Measurements from ENCODE around the gene ZDHHC21.

GRCh38 chr9:14693251-14693861 is at the start of gene ZDHHC21:
- TF ChIP-seq POLR2AphosphoS5 (IDR thresholded peaks at IDR 0.05; ENCODE audit: low read depth, low read length) (peak; percentile 63; the same call in 1 of the 2 replicates), POLR2A (IDR thresholded peaks at IDR 0.05; ENCODE audit: control extremely low read depth in 1 of 2, low read depth in 2 of 2, low read length in 2 of 2) (peak in 1 of 2 experiments; percentile 66; a peak in 2 of 3 replicates), CTCF (IDR thresholded peaks at IDR 0.05; ENCODE audit: control extremely low read depth in 1 of 3, insufficient read depth in 1 of 3, low read depth in 1 of 3, low read length in 3 of 3) (no peak), ZNF274 (IDR thresholded peaks at IDR 0.05; ENCODE audit: borderline replicate concordance, extremely low read depth, low read length) (no peak), SP2 (IDR thresholded peaks at IDR 0.05; ENCODE audit: low read length) (no peak), MAX (IDR thresholded peaks at IDR 0.05) (peak; percentile 42; the same call in 1 of the 2 replicates), RNF2 (IDR thresholded peaks at IDR 0.05; ENCODE audit: borderline replicate concordance, low read depth, low read length, missing control alignments, poor library complexity, severe bottlenecking) (no peak), RXRA (IDR thresholded peaks at IDR 0.05; ENCODE audit: insufficient read depth, low read depth, low read length) (no peak), CREB1 (IDR thresholded peaks at IDR 0.05) (no peak), MAFK (IDR thresholded peaks at IDR 0.05; ENCODE audit: low read depth, low read length) (no peak), CBX5 (IDR thresholded peaks at IDR 0.05; ENCODE audit: low read depth, low read length) (no peak)
- TF ChIP-seq, protein P1, sequence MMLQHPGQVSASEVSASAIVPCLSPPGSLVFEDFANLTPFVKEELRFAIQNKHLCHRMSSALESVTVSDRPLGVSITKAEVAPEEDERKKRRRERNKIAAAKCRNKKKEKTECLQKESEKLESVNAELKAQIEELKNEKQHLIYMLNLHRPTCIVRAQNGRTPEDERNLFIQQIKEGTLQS (IDR thresholded peaks at IDR 0.05; ENCODE audit: insufficient read depth, low read depth, low read length) = no peak
